Mammary epithelial cell (primary cell): ENCODE data around the gene TMTC2.

Experiments
- CTCF ChIP-seq, 2 donors: IDR thresholded peaks in 1 of 2; conservative IDR thresholded peaks in 1 of 2; 2 replicates each; pipeline ENCODE4 v1.5.1; 2011 to 2012; ENCODE audit warnings: inconsistent platforms in 2 of 2, low read length in 2 of 2, mild to moderate bottlenecking in 2 of 2, control low read depth in 1 of 2, low read depth in 1 of 2; ENCODE audit not compliant: insufficient read depth in 1 of 2; ENCODE audit errors: extremely low read depth in 1 of 2
- EZH2 ChIP-seq: IDR thresholded peaks from 2 replicates; pipeline ENCODE4 v1.6.1; 2012; ENCODE audit warnings: low read length, inconsistent platforms, borderline replicate concordance

- TF ChIP-seq CTCF (conservative IDR thresholded peaks at IDR 0.05 in 1 of 2, IDR thresholded peaks at IDR 0.05 in 1 of 2; ENCODE audit: extremely low read depth in 1 of 2, insufficient read depth in 1 of 2, low read depth in 1 of 2, low read length in 2 of 2): no peak
- TF ChIP-seq EZH2: no peak
These were observed 354.3 kb downstream of the TMTC2 start for GRCh38 chr12:83040991-83041390.
